ENCODE results near the gene TMEM14A.

The TMEM14A gene

GRCh38 chr6:52728394-52728793, 57.5 kb downstream of the TMEM14A start:
- no peak for DNase-seq (ENCODE audit: low read depth)
- TF ChIP-seq, protein P1, sequence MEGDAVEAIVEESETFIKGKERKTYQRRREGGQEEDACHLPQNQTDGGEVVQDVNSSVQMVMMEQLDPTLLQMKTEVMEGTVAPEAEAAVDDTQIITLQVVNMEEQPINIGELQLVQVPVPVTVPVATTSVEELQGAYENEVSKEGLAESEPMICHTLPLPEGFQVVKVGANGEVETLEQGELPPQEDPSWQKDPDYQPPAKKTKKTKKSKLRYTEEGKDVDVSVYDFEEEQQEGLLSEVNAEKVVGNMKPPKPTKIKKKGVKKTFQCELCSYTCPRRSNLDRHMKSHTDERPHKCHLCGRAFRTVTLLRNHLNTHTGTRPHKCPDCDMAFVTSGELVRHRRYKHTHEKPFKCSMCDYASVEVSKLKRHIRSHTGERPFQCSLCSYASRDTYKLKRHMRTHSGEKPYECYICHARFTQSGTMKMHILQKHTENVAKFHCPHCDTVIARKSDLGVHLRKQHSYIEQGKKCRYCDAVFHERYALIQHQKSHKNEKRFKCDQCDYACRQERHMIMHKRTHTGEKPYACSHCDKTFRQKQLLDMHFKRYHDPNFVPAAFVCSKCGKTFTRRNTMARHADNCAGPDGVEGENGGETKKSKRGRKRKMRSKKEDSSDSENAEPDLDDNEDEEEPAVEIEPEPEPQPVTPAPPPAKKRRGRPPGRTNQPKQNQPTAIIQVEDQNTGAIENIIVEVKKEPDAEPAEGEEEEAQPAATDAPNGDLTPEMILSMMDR (conservative IDR thresholded peaks at IDR 0.05; ENCODE audit: low read depth, low read length) = no peak
- H3K4me3 ChIP-seq (ENCODE audit: low read depth, low read length) = no peak overlapping the region

DNA sequence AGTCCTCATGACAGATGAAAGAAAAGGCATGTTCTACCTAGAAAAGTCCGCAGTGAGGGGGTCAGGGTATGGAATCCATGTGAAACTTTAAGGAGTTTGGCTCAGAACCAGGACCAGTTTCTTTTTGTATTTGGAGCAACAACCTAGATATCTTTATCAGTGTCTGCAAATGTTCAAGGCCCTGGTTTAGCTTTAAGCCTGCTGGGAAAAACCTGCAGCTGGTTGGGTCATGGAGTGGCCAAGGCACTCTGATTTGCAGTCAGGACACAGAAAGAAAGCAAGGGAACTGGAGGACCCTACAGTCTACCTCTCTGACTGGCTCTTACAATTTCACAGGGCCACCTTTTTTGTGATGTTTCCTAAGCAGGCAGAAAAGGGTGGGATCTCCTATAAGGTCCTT, 58.7 kb downstream of the TMEM14A start:
- TF ChIP-seq, protein P1 (conservative IDR thresholded peaks at IDR 0.05; ENCODE audit: low read depth, low read length) = no peak
- no peak for DNase-seq (ENCODE audit: low read depth)
- H3K4me3 ChIP-seq (ENCODE audit: low read depth, low read length) = no peak overlapping the region

- DNase-seq (ENCODE audit: low read depth) = no peak
- H3K4me3 ChIP-seq (ENCODE audit: low read depth, low read length) = no peak overlapping the region
- TF ChIP-seq, protein P1 (conservative IDR thresholded peaks at IDR 0.05; ENCODE audit: low read depth, low read length) = no peak
These were observed 60.8 kb downstream of the TMEM14A start for GRCh38 chr6:52731719-52732118.

GRCh38 chr6:52733172-52733571, 62.3 kb downstream of the TMEM14A start:
- TF ChIP-seq, protein P1 (conservative IDR thresholded peaks at IDR 0.05; ENCODE audit: low read depth, low read length) = no peak
- DNase-seq (ENCODE audit: low read depth) = no peak

GRCh38 chr6:52734072-52734471, 63.2 kb downstream of the TMEM14A start:
- no peak for DNase-seq (ENCODE audit: low read depth)
- H3K4me3 ChIP-seq (ENCODE audit: low read depth, low read length) = no peak overlapping the region
- TF ChIP-seq, protein P1 (conservative IDR thresholded peaks at IDR 0.05; ENCODE audit: low read depth, low read length) = no peak

More at GRCh38 chr6:52733172-52733571, 62.3 kb downstream of the TMEM14A start:
- no peak overlapping the region for H3K4me3 ChIP-seq (ENCODE audit: low read depth, low read length)

GRCh38 chr6:52735071-52735470, 64.2 kb downstream of the TMEM14A start:
- no peak overlapping the region for H3K4me3 ChIP-seq (ENCODE audit: low read depth, low read length)
- TF ChIP-seq, protein P1 (conservative IDR thresholded peaks at IDR 0.05; ENCODE audit: low read depth, low read length) = no peak
- no peak for DNase-seq (ENCODE audit: low read depth)

- no peak overlapping the region for H3K4me3 ChIP-seq (ENCODE audit: low read depth, low read length)
- TF ChIP-seq, protein P1 (conservative IDR thresholded peaks at IDR 0.05; ENCODE audit: low read depth, low read length) = no peak
- DNase-seq (ENCODE audit: low read depth) = no peak
These were observed 65.2 kb downstream of the TMEM14A start for GRCh38 chr6:52736145-52736544.

Measured in choroid plexus epithelial cell (primary cell).